GM18519 (cell line): Measurements from ENCODE around the gene GBP5.
"Not testable (repeated sequence)": the region's sequence is repeated elsewhere in the genome, so short reads cannot be mapped to it uniquely, and the experiment has no call there.

Source experiments
- ATAC-seq: cut with Tn5 transposase; IDR thresholded peaks from one replicate; pipeline ENCODE4 v1.9.1; 2021; ENCODE audit warnings: mild to moderate bottlenecking, moderate library complexity; ENCODE audit not compliant: unreplicated experiment, low FRiP score

The GBP5 gene, protein sequence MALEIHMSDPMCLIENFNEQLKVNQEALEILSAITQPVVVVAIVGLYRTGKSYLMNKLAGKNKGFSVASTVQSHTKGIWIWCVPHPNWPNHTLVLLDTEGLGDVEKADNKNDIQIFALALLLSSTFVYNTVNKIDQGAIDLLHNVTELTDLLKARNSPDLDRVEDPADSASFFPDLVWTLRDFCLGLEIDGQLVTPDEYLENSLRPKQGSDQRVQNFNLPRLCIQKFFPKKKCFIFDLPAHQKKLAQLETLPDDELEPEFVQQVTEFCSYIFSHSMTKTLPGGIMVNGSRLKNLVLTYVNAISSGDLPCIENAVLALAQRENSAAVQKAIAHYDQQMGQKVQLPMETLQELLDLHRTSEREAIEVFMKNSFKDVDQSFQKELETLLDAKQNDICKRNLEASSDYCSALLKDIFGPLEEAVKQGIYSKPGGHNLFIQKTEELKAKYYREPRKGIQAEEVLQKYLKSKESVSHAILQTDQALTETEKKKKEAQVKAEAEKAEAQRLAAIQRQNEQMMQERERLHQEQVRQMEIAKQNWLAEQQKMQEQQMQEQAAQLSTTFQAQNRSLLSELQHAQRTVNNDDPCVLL

DNA sequence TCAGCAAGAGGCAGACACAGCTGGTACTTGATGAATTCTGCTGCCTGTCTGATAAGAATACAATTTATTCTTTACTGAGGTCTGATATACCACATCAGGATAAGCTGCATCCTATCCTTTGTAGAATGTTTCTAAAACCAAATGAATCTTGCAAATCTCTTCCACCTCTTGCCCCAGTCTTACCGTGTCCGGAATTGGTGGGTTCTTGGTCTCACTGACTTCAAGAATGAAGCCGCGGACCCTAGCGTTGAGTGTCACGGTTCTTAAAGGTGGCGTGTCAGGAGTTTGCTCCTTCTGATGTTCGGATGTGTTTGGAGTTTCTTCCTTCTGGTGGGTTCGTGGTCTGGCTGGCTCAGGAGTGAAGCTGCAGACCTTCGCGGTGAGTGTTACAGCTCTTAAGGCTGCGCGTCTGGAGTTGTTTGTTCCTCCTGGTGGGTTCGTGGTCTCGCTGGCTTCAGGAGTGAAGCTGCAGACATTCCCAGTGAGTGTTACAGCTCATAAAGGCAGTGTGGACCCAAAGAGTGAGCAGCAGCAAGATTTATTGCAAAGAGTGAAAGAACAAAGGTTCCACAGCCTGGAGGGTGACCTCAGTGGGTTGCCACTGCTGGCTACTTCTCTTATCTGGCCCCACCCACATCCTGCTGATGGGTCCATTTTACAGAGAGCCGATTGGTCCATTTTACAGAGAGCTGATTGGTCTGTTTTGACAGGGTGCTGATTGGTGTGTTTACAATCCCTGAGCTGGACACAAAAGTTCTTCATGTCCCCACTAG is at the start of gene GBP5:
GBP5 (minus strand) TSS at position 592 of the 773 bp plus-strand sequence. CDS start 3,305 bp downstream, outside the sequence.
- ATAC-seq: not testable (repeated sequence)

DNA sequence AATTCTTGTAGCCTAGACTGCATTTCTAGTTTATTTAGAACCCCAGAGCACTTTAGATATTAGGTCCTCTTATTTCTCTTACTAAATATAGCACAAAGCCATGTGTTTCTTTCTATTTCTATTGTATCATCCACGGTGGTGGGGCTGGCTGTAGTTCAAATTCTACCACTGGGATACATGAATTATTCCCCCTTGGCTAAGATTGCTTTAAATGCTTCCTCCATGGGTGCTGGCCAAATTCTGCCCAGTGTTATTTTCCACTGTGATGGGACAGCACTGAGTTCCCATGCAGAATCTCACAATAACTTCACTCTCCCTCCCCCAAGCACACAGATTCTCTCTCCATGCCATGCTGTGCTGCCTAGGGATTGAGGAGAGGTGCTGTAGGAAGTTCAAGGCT is 49.7 kb upstream of the GBP5 start:
- ATAC-seq: no peak

DNA sequence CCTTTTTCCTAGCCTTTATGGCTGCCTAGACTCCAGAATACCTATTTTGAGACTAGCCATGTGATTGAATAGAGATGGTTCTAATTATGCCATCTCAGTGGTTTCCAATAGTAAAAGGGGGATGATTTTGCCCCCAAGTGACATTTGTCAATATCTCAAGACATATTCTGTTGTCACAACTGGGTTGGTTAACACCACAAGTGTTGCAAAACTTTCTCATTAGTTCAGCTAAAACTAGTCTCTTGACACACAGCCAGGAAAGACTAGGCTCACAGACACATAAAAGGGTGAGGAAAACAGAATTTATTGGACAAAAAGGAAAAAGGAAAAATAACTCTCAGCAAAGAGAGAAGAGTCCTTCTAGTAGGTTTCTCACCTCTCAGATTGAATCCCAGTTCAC is 39.9 kb upstream of the GBP5 start:
- no peak for ATAC-seq

DNA sequence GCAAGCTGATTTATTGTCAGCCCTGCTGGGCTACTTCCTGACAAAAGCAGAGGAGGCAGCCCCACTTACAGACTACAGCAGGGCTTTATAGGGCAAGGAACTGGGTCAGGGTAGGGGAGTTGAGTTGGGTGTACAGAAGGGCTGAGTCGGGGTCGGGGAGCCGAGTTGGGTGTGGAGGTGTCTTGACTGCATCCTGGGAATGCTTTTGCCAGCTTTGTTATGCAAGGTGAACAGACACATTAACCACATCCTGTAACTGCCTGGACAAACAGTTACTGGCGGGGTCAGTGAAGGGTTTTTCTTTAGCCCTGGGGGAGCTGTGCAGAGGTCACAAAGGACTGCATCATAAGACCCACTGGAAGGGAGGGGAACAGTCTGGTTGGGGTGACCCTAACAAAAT is 39.1 kb upstream of the GBP5 start:
- ATAC-seq: no peak

DNA sequence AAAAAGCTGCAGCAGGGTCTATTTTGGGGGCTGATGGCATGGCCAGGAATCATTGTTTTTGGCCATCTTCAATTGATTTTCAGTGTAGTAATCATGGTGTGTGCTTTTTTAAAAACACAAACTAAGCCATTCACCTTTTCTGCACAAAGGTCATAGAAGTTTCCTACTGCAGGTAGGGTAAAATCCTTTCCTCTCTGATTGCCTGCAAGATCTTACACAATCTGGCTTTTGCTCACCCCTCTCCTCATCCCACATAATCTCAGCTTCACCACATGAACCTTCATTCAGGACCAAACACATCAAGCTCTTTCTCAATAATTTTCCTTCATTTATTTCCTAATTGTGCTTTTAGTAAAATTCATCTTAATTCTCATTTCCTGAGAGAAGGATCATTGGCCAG is 38.3 kb upstream of the GBP5 start:
- no peak for ATAC-seq

DNA sequence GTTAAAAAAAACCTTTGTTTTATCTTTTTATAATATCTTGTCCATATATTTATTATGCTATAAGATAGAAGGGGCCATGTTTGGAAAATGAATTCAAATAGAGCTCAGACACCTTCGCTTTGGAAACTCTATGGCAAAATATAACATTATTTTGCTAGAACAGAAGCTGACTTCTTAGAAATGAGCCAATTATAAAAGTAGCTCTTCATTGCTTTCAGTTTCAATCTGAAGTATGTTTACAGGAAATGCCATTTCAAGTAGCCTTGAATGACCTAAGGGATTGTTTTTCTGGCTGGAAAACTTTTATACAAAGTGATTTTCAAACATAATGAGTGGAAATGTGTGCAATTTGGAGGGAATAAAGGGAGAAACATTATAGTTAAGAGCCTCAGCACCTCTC is 37.8 kb upstream of the GBP5 start:
- ATAC-seq: no peak

DNA sequence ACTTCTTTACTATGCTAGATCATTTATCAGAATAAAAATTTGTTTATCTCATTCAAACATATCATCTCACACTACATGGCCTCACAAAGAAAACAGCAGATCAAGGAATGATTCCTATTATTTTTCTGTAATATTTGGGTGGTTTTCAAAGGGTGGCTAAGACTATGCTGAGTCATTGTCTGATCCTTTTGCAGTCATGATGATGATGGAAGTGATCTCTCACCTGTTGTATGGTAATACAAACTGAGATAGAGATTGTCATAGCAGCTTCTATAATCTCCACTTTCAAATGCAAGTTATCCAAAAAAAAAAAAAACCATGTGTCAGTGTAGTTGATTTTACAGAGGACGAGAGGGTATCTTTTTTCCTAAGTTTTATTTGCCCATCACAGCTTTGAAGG is 37.2 kb upstream of the GBP5 start:
- no peak for ATAC-seq

DNA sequence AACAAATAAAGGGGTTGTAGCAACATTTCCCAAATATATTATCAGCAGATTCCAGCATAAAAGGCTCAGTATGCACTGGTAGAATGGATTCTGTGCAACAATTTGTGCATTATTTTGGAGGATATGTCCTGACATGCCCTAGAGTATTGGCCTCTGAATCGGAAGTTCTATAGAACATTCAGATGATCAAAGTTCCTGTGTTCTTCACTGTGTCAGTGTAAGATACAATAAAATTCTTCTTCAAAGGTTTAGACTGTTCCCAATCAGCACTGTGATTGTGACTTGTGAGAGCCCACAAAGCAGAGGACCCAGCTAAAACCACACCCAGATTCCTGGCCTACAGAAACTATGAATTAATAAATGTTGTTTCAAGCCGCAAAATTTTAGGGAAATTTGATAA is 33.6 kb upstream of the GBP5 start:
- no peak for ATAC-seq

DNA sequence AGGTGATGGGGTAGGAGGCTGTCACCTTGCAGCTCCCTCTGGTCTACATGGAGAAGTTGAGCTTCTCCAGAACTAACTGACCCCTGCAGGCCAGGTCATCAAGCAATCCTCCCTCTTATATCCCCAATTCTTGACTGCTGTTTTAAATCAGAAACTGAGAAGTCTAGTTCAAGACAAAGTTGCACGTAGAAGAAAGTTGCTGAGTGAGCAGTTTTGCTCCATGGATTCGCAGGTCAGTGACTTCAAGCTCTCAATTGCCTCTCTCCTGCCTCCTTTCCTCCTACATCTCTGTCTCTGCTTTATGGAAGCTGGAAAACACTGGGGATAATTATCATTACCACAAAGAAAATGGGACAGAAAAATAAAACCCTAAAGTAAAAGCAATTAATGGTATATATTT is 32.8 kb upstream of the GBP5 start:
- no peak for ATAC-seq

DNA sequence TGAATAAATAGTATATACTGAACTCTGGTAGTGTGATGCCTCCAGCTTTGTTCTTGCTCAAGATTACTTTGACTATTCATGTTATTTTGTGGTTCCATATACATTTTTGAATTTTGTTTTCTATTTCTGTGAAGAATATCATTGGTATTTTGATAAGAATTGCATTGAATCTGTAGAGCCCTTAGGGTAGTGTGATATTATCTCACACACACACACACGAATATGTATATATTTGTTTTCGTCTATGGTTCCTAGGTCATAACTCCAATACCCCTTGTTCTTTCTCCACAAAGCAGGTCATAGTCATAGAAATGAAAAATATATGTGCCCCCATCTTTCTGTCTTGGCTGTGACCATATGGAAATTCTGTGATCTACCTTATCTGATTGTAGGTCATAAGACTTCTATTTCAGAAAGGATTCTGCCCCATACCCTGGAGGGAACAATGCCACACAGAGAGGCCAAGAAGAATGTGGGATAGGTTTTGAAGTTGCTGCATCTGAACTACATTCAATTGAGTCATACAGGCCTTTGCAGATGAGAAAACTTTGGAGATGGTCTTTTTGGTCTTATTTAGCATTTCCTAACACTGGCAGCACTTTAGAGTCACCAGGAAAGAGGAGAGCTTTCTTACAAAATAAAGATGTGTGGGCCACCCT is 32.0 kb upstream of the GBP5 start:
- ATAC-seq: no peak

DNA sequence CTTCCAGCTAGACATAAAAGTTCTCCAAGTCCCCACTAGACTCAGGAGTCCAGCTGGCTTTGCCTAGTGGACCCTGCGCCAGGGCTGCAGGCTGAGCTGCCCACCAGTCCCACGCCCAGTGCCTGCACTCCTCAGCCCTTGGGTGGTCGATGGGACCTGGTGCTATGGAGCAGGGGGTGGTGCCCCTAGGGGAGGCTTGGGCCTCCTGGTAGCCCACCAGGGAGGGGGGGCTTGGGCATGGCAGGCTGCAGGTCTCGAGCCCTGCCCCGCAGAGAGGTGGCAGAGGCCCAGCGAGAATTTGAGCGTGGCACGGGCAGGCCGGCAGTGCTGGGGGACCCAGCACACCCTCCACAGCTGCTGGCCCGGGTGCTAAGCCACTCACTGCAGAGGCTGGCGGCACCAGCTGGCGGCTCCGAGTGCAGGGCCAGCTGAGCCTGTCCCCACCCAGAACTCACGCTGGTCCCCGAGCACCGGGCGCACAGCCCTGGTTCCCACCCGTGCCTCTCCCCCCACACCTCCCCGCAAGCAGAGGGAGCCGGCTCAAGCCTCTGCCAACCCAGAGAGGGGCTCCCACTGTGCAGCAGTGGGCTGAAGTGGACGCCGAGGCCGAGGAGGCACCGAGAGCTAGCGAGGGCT is 30.2 kb upstream of the GBP5 start:
- no peak for ATAC-seq

DNA sequence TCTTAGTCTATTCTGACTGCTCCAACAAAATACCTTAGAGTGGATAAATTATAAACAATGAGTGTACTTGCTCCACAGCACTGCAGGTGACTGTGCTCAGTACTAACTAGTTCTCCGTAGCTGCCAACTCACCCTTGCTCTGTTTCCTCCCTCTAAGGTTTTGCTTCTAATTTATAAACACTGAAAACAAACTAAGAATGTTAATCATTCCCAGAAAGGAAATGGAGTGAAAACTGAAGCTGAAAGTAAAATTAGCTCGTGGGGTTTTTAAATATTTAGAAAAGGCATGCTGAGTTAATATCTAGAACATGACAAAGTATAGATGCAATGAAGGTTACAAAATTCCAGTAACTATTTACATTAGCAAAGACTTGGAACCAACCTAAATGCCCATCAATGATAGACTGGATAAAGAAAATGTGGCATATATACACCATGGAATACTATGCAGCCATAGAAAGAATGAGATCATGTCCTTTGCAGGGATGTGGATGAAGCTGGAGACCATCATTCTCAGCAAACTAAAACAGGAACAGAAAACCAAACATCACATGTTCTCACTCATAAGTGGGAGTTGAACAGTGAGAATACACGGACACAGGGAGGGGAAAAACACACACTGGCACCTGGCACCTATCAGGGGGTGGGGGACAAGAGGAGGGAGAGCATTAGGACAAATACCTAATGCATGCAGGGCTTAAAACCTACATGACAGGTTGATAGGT is 27.2 kb upstream of the GBP5 start:
- ATAC-seq: peak; percentile 73

DNA sequence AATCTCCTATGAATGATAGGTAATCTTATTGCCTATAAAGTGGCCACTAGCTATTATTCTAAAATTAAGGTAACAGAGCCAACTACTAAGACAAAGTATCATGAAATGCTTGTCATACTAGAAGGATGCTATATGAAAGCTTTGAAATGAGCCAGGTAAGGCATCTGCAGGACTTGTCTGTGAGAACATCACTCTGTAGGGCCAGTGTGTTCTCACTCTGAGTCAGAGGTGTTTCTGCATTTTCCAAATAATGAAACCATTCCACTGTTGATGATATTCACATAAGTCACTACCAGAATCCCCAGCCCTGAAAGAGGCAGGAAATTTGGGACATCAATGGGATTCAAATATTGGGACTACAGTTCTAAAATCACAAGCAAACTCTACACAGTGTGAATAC is 25.8 kb upstream of the GBP5 start:
- ATAC-seq: no peak

DNA sequence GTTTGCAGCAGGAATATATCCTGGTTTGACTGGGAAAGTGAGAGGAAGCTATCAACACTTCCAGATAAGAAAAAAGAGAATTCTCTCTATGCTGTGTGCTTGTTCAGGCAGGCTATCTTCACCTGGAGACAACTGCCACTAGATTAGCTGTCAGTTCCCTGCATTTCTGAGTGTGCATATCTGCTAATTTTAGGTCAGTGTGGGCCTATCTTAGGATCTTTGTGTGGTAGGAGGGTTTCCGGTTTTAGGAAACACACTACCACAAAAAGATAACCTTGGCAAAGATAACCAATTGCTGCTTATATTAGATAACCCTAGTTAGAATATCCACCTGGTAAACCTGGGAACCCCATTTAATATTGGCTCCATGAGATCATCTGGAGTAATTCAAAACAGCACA is 22.5 kb upstream of the GBP5 start:
- ATAC-seq: no peak

DNA sequence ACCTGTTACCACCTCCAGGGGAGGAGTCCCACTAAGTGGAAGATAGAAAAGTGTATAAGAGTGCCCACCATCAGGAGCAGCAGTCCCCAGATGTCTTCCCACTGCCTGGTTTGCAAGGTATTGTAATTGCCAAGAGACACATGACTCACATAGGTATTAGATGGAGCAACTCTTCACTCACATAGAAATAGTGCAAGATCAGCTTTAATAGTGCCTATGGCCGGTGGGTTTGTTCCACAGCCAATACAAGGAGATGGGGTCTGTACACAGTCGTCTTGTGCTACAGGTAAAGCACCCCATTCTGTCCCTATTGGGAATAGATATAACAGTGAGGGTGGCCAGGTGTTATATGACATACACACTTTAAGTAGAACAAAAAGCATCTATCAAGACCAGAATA is 18.6 kb upstream of the GBP5 start:
- no peak for ATAC-seq

DNA sequence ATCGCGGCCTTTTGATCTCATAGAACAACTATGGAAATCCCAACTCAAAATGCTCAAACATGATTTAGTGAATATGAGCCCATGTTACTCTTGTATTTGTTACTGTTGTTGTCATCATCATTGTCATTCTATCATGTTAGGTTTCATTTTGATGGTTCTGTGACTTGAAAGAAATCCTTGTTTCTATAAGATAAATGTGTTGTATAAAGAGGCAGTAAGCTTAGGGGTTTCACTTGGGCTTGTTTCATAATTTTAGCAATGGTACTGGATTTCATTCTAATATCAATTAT is 15.3 kb upstream of the GBP5 start:
- no peak for ATAC-seq

DNA sequence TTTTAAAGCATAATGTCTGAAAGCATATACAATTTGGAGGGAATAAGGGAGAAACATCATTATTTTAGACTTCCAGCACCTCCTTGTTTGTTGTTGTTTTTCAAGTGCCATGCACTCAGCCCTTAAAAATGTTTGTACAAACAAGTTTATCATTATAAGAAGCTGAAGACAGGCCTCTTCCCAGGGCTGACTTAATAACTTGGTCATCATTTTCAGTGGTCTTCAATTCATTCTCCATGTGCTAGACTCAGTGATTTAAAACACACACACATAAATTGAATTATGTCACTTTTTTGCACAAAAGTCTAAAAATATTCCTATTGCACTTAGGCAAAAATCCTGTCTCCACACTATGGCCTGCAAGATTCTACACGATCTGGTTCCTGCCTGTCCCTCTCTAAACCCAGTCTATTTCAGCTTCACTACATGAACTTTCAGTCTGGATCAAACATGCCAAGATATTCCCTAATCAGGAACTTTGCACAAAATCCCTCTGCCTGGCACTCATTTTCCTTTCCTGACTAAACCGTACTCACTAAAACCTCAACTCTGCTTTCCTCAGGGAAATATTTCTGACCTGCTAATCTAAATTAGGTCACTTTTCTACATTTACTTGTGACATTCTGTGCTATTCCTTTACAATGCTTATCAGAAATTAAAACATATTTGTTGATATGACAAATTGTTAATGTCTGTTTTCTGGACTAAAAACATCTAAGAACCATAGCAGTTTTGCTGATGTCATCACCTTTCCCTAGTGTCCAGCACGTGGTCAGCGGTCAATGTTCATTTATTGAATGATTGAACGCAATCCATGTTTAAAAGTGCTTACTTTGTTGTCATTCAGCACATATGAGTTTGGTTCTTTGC is 14.8 kb upstream of the GBP5 start:
- ATAC-seq: peak; percentile 12

DNA sequence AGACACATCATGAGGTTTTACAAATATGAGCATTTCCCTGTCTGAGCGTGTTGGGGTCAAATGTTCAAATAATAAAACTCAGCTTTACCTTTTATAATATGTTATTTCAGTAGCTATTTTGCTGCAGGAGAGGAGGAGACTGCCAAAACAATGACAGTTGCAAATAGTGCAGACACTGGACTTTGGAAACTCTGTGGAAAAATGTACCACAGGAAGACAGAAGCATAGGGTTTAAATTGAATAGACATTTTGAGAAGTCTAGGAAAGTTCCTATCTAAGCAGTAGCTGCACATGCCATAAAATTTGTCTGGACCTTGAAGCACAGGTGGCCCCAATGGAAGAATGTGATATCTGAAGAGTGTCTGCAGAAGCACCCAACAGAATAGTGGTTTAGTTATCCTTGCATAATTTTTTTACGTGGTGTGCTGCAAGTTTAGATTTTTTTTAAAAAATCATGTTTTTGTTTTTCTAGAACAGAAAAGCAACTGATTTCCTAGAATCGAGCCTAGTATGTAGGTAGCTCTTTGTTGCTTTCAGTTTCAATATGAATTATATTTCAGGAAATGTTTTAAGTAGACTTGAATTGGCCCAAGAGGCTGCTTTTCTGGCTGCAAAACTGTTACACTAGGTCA is 14.0 kb upstream of the GBP5 start:
- ATAC-seq: peak; percentile 95
